GM23338 (cell line): Measurements from ENCODE around the gene CACNB2. TPM values are rescaled to one million over a fixed set of nuclear protein-coding genes. Genes with fewer than 3 reads are reported as not detected.

Experiments
- ATAC-seq: fragments of 200-7000 bp; cut with Tn5 transposase; 3 replicates; pipeline ENCODE4 v1.9.1; 2020
- DNase-seq: peaks from one replicate; pipeline ENCODE4 v3.0.0-alpha.2; 2015; ENCODE audit warnings: low spot score
- H2AFZ ChIP-seq: fragments of 200-600 bp; sonication (generic); 2 replicates; pipeline ENCODE4 v1.8.0; 2016; ENCODE audit warnings: antibody characterized with exemption, mild to moderate bottlenecking, moderate library complexity
- H3F3A ChIP-seq: fragments of 200-600 bp; sonication (generic); replicated peaks from 2 replicates; pipeline ENCODE4 v1.8.0; 2017; ENCODE audit warnings: antibody characterized with exemption, mixed run types, low read depth
- H3K27ac ChIP-seq: fragments of 200-600 bp; sonication (generic); 2 replicates; pipeline ENCODE4 v1.6.1; 2016; ENCODE audit warnings: low read depth
- H3K27me3 ChIP-seq: fragments of 200-600 bp; sonication (generic); 2 replicates; pipeline ENCODE4 v1.8.0; 2016; ENCODE audit warnings: mild to moderate bottlenecking, mixed run types, moderate library complexity; ENCODE audit not compliant: insufficient read depth
- H3K36me3 ChIP-seq: fragments of 200-600 bp; sonication (generic); 2 replicates; pipeline ENCODE4 v1.8.0; 2016; ENCODE audit warnings: mild to moderate bottlenecking; ENCODE audit not compliant: insufficient read depth
- H3K4me1 ChIP-seq: fragments of 200-600 bp; sonication (generic); 2 replicates; pipeline ENCODE4 v1.8.0; 2016; ENCODE audit warnings: mild to moderate bottlenecking, moderate library complexity; ENCODE audit not compliant: insufficient read depth
- H3K4me2 ChIP-seq: fragments of 200-600 bp; sonication (generic); 2 replicates; pipeline ENCODE4 v1.7.1; 2017; ENCODE audit warnings: mixed run types
- H3K4me3 ChIP-seq: fragments of 200-600 bp; sonication (generic); 2 replicates; pipeline ENCODE4 v1.6.1; 2016; ENCODE audit warnings: mixed run types
- H3K79me2 ChIP-seq: fragments of 200-600 bp; sonication (generic); replicated peaks from 2 replicates; pipeline ENCODE4 v1.8.0; 2017; ENCODE audit warnings: mild to moderate bottlenecking; ENCODE audit not compliant: insufficient read depth
- H3K9me2 ChIP-seq: fragments of 200-600 bp; sonication (generic); 2 replicates; pipeline ENCODE4 v1.8.0; 2017; ENCODE audit not compliant: insufficient read depth
- H4K20me1 ChIP-seq: fragments of 200-600 bp; sonication (generic); replicated peaks from 2 replicates; pipeline ENCODE4 v1.8.0; 2017; ENCODE audit warnings: mild to moderate bottlenecking; ENCODE audit not compliant: insufficient read depth
- H3K27ac Mint-ChIP-seq: 2 replicates; pipeline ENCODE4 v1.8.0; 2020; ENCODE audit warnings: inconsistent platforms, mild to moderate bottlenecking, moderate library complexity, mixed read lengths
- H3K27me3 Mint-ChIP-seq: 3 replicates; pipeline ENCODE4 v1.8.0; 2022; ENCODE audit warnings: low read depth, mild to moderate bottlenecking, moderate library complexity, mixed read lengths, inconsistent platforms; ENCODE audit not compliant: insufficient read depth, poor library complexity
- H3K36me3 Mint-ChIP-seq: 3 replicates; pipeline ENCODE4 v1.8.0; 2021; ENCODE audit warnings: low read depth, mild to moderate bottlenecking, inconsistent platforms, moderate library complexity, mixed read lengths
- H3K4me1 Mint-ChIP-seq: 3 replicates; pipeline ENCODE4 v1.8.0; 2020; ENCODE audit warnings: mild to moderate bottlenecking, inconsistent platforms, mixed read lengths
- H3K4me3 Mint-ChIP-seq: 3 replicates; pipeline ENCODE4 v1.8.0; 2021; ENCODE audit warnings: moderate library complexity, mild to moderate bottlenecking, inconsistent platforms, mixed read lengths
- H3K9me3 Mint-ChIP-seq: 3 replicates; pipeline ENCODE4 v1.8.0; 2020; ENCODE audit warnings: moderate library complexity, mild to moderate bottlenecking, inconsistent platforms, mixed read lengths
- CREB1 ChIP-seq: fragments of 250-450 bp; sonication (Bioruptor Pico); IDR thresholded peaks from 2 replicates; pipeline ENCODE4 v1.5.0; 2020; ENCODE audit warnings: low read depth, mild to moderate bottlenecking, moderate library complexity
- CTCF ChIP-seq, 2 experiments: fragments of 200-600 bp in 1 of 2; sonication (generic) in 1 of 2; conservative IDR thresholded peaks; 2 replicates each; pipeline versions ENCODE4 v1.5.1 to v1.6.1; 2016 to 2017; ENCODE audit warnings: antibody characterized with exemption in 2 of 2, low read depth in 2 of 2, mild to moderate bottlenecking in 2 of 2, moderate library complexity in 1 of 2
- ETS1 ChIP-seq: IDR thresholded peaks from 2 replicates; pipeline ENCODE4 v1.6.1; 2016; ENCODE audit warnings: antibody characterized with exemption
- EZH2 ChIP-seq: fragments of 200-600 bp; sonication (generic); IDR thresholded peaks from one replicate; pipeline ENCODE4 v1.8.0; 2017; ENCODE audit warnings: antibody characterized with exemption, mild to moderate bottlenecking, low read depth; ENCODE audit not compliant: unreplicated experiment
- EZH2phosphoT487 ChIP-seq: fragments of 200-600 bp; sonication (generic); IDR thresholded peaks from one replicate; pipeline ENCODE4 v1.8.1; 2018; ENCODE audit warnings: antibody characterized with exemption; ENCODE audit not compliant: unreplicated experiment
- JUNB ChIP-seq: IDR thresholded peaks from one replicate; pipeline ENCODE4 v1.6.1; 2016; ENCODE audit warnings: antibody characterized with exemption; ENCODE audit not compliant: unreplicated experiment
- NANOG ChIP-seq: IDR thresholded peaks from 2 replicates; pipeline ENCODE4 v1.6.1; 2016; ENCODE audit warnings: antibody characterized with exemption, borderline replicate concordance
- POLR2AphosphoS5 ChIP-seq: IDR thresholded peaks from 2 replicates; pipeline ENCODE4 v1.6.1; 2016; ENCODE audit warnings: antibody characterized with exemption, low read depth
- REST ChIP-seq: IDR thresholded peaks from one replicate; pipeline ENCODE4 v1.6.1; 2018; ENCODE audit warnings: antibody characterized with exemption; ENCODE audit not compliant: unreplicated experiment
- STAT1 ChIP-seq: IDR thresholded peaks from one replicate; pipeline ENCODE4 v1.6.1; 2016; ENCODE audit warnings: antibody characterized with exemption; ENCODE audit not compliant: unreplicated experiment
- ZNF114 ChIP-seq: fragments of 250-450 bp; sonication (Bioruptor Pico); IDR thresholded peaks from 2 replicates; pipeline ENCODE4 v1.5.0; 2020; ENCODE audit warnings: mild to moderate bottlenecking, moderate library complexity
- ZNF331 ChIP-seq: fragments of 250-450 bp; sonication (Bioruptor Pico); IDR thresholded peaks from 2 replicates; pipeline ENCODE4 v1.5.0; 2020; ENCODE audit warnings: low read depth, mild to moderate bottlenecking, moderate library complexity
- ZNF462 ChIP-seq: fragments of 250-450 bp; sonication (Bioruptor Pico); IDR thresholded peaks from 2 replicates; pipeline ENCODE4 v1.5.0; 2020; ENCODE audit warnings: mild to moderate bottlenecking, moderate library complexity
- polyA plus RNA-seq: library from polyadenylated mRNA; unstranded; fragments of >200 nt; fragmentation: Nextera tagmentation; extraction: Ambion mirVana; gene quantifications from 2 replicates; pipeline ENCODE4 v1.2.1, GENCODE V29; 2016
- total RNA-seq: library from RNA; depleted of rRNA; stranded (reverse); fragments of >200 nt; shearing (Covaris generic); gene quantifications from 2 replicates; pipeline ENCODE4 v1.2.3, GENCODE V29; 2014

CACNB2 gene
- total and polyA plus RNA-seq, 2 experiments from 2014 or later: 5.0 to 5.9 TPM

GRCh38 chr10:18230794-18231193, 90.6 kb downstream of the CACNB2 start:
- H3K4me1 Mint-ChIP-seq: peaks cover 10% of the 10 kb centered on the region
- no peak overlapping the region for H3K27ac Mint-ChIP-seq
- H2AFZ ChIP-seq: no peak overlapping the region
- no peaks in the 10 kb centered on the region for H3K27me3 ChIP-seq
- no peaks in the 10 kb centered on the region for H3K79me2 ChIP-seq
- no peaks in the 10 kb centered on the region for H3K27me3 Mint-ChIP-seq
- no peaks in the 10 kb centered on the region for H3K9me2 ChIP-seq
- H3K4me1 ChIP-seq: no peaks in the 10 kb centered on the region
- no peak overlapping the region for H3K4me3 ChIP-seq
- TF ChIP-seq JUNB (no peak), NANOG (no peak), CREB1 (no peak), CTCF (conservative IDR thresholded peaks at IDR 0.05; ENCODE audit: low read depth in 2 of 2) (no peak), STAT1 (no peak), ZNF114 (CRISPR knock-in tag) (no peak), ZNF331 (CRISPR knock-in tag) (no peak), POLR2AphosphoS5 (no peak), REST (no peak), EZH2 (no peak), EZH2phosphoT487 (no peak), ETS1 (no peak), ZNF462 (CRISPR knock-in tag) (no peak)
- no peaks in the 10 kb centered on the region; the same call in 2 of the 3 replicates for H3K36me3 Mint-ChIP-seq
- no peaks in the 10 kb centered on the region for H3K9me3 Mint-ChIP-seq
- H3K36me3 ChIP-seq: no peaks in the 10 kb centered on the region
- no peaks in the 10 kb centered on the region for H4K20me1 ChIP-seq
- H3F3A ChIP-seq: no peaks in the 10 kb centered on the region
- no peak for ATAC-seq
- no peak overlapping the region for H3K4me2 ChIP-seq
- H3K4me3 Mint-ChIP-seq: no peak overlapping the region
- DNase-seq: no peak
- H3K27ac ChIP-seq: no peak overlapping the region
